GM12875 (cell line): Measurements from ENCODE around the gene TENM3.

Experiments
- H3K4me3 ChIP-seq: one replicate; pipeline ENCODE4 v1.5.1; 2011; ENCODE audit warnings: low read depth, low read length, control low read depth
- CTCF ChIP-seq: IDR thresholded peaks from 2 replicates; pipeline ENCODE4 v1.5.1; 2011; ENCODE audit warnings: low read depth, mild to moderate bottlenecking, control low read depth, inconsistent platforms, low read length, moderate library complexity, borderline replicate concordance; ENCODE audit not compliant: insufficient read depth

TENM3 gene

GRCh38 chr4:182354867-182355266 is 111.7 kb downstream of the TENM3 start:
- no peak overlapping the region for H3K4me3 ChIP-seq
- no peak for TF ChIP-seq CTCF

- no peak for TF ChIP-seq CTCF
- no peak overlapping the region for H3K4me3 ChIP-seq
These were observed 124.0 kb downstream of the TENM3 start for GRCh38 chr4:182367153-182367552.

- H3K4me3 ChIP-seq, result no peak overlapping the region
- no peak for TF ChIP-seq CTCF
These were observed 126.0 kb downstream of the TENM3 start for GRCh38 chr4:182369211-182369610.

- no peak overlapping the region for H3K4me3 ChIP-seq
- no peak for TF ChIP-seq CTCF
These were observed 127.3 kb downstream of the TENM3 start for GRCh38 chr4:182370491-182370890.

DNA sequence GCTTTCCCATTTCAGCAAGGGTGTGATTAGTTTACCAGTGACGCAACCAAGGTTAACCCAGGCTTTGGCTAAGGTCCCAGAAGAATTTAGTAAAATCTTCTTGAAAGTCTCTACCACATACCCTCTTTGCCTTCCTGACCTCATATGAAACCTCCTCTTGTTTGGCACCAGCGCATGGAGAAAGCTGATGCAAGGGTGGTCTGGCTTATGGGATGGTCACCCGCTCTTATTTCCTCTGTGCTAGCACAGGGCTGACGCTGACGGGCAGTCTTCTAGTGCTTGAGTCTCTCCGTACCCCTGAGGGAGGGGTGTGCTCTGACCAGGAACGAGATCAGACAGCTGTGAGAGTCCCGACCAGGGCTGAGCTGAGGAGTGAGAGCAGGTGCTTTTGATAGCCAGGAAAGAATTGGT is 137.6 kb downstream of the TENM3 start:
- H3K4me3 ChIP-seq, result no peak overlapping the region
- no peak for TF ChIP-seq CTCF

DNA sequence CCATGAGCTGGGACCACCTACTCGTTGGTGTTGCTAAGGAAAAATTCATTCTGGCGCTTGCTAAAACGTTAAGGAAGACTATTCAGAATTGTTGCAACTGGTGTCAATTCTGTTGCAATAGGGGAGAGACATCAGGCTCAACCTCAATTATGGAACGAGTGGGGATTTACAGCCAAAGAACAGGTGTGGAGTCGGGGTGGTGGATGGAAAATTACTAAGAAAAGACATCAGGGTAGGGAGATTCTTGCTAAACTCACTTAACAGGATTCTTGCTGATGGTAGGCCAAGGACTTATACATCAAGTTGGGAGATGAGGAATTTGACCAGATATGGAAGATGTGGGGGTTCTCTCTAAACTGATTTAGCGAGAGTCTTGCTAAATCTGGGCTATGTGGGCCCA is 139.7 kb downstream of the TENM3 start:
- H3K4me3 ChIP-seq, result no peak overlapping the region
- TF ChIP-seq CTCF, result no peak

DNA sequence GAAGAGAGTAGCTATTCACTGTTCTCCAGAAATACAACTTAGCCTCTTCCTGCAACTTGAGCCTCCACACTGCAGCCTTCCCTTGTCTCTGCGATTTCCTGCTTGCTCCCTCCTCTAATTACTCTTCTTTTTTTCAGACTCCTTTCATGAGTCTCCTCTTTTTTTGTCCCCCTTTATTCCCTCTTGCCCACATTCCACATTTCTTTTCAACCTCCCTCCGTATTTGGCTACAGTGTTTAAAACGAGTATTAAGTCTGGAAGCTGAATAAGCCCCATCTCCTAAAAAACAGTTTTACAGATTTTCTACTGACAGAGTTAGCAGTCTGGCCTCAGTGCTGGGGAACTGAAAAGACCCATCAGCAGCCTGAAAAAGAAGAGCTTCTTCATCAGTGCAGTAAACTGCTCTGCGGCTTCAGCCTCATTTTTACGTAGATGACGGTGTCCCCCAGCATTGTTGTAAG is 141.5 kb downstream of the TENM3 start:
- no peak overlapping the region for H3K4me3 ChIP-seq
- TF ChIP-seq CTCF, result no peak
